Ovary (tissue), 9 donors: ENCODE results near the gene COL15A1. TPM values are rescaled to one million over a fixed set of nuclear protein-coding genes. Genes with fewer than 3 reads are reported as not detected.

Experiments used
- DNase-seq, 5 donors: peaks; one replicate each; pipeline ENCODE4 v3.0.0-alpha.2; 2019 to 2020
- H3K27ac ChIP-seq, 2 donors: fragments of 200-600 bp; one replicate each; pipeline versions ENCODE4 v1.5.1 to v1.8.0; 2019 to 2022
- H3K27me3 ChIP-seq: fragments of 200-600 bp; one replicate; pipeline ENCODE4 v1.8.0; 2022
- H3K36me3 ChIP-seq: fragments of 200-600 bp; sonication (generic); one replicate; pipeline ENCODE4 v1.5.1; 2019
- H3K4me1 ChIP-seq: one replicate; pipeline ENCODE4 v1.8.1; 2013; ENCODE audit warnings: mild to moderate bottlenecking, moderate library complexity; ENCODE audit not compliant: insufficient read depth
- H3K4me3 ChIP-seq: fragments of 200-600 bp; sonication (generic); one replicate; pipeline ENCODE4 v1.5.1; 2017
- H3K9me3 ChIP-seq, 2 donors: fragments of 200-600 bp in 1 of 2; sonication (generic) in 1 of 2; one replicate each; pipeline versions ENCODE4 v1.5.1 to v1.8.1; 2013 to 2019; ENCODE audit warnings: mild to moderate bottlenecking in 1 of 2, moderate library complexity in 1 of 2
- EP300 ChIP-seq: sonication (generic); formaldehyde crosslinking; IDR thresholded peaks from one replicate; pipeline ENCODE4 v1.6.1; 2017; ENCODE audit warnings: antibody characterized with exemption
- POLR2A ChIP-seq: fragments of 450-650 bp; IDR thresholded peaks from one replicate; pipeline ENCODE4 v1.6.1; 2017; ENCODE audit warnings: antibody characterized with exemption, mild to moderate bottlenecking, moderate library complexity
- WGBS, 3 donors: extraction: QIAGEN DNeasy Blood & Tissue Kit in 1 of 3; methylation state at CpG; one replicate each; pipeline versions ENCODE4 v1.1.5 to v1.1.7; 2013 to 2017; 5-methylcytosine and 5-hydroxymethylcytosine counted together
- intact Hi-C, 4 donors: fragments of 100-400 bp; cut with DNase I; formaldehyde crosslinking; loops; one replicate each; pipeline versions ENCODE4 v1.11.0 to v1.15.1; 2022 to 2023
- polyA plus RNA-seq, 2 donors: library from polyadenylated mRNA; stranded (reverse); fragments of 200-250 nt in 1 of 2; fragments of 350-450 nt in 1 of 2; fragmentation: Illumina TruSeq in 1 of 2; extraction: RNeasy Lipid Tissue Mini Kit (QIAGEN cat#74804) in 1 of 2; gene quantifications; one replicate each; pipeline ENCODE4 v1.2.3, GENCODE V29; 2013 to 2014
- total RNA-seq, 7 donors: library from RNA; depleted of rRNA in 2 of 7; stranded (reverse); fragments of >200 nt in 2 of 7; fragmentation: NEBNext Ultra II Directional in 3 of 7; extraction: Animal tissue kit (Norgen Biotek cat#: 25700) in 3 of 7; gene quantifications; one replicate each; pipeline versions ENCODE4 v1.1.0 to v1.2.4, GENCODE V29; 2016 to 2023
- TF ChIP-seq, protein P1 (sequence below), 3 donors: fragments of 450-650 bp in 2 of 3; fragments of 200-600 bp in 1 of 3; IDR thresholded peaks; one replicate each; pipeline versions ENCODE4 v1.5.1 to v1.8.0; 2016 to 2022; ENCODE audit warnings: antibody characterized with exemption in 3 of 3, mild to moderate bottlenecking in 1 of 3
- donor health status: DM: no; HTN: no; CAD: no; lungs with moderate emphysema.
- donor health status: DM: no; HTN: no; CAD: no.
- donor health status: Bipolar disorder and iron deficiency.
- donor health status: DM: yes; HTN: yes; CAD: no.
- donor health status: DM: no; HTN: no; CAD: no.
- donor health status: DM: yes; HTN: yes; CAD: no.

Gene COL15A1
- total and polyA plus RNA-seq, 9 donors, result 12.8 to 195 (median 48.6) TPM

GRCh38 chr9:98970532-98971041, 26.9 kb downstream of the COL15A1 start:
- intact Hi-C loops, result loop anchor here in 3 of 4 donors (5.0 to 10.0 kb wide), 3 partner anchors 46 to 108 kb away; no protein-coding TSS in a partner anchor
- Histone ChIP-seq H3K4me3 (no peak overlapping the region), H3K27me3 (no peaks in the 10 kb centered on the region), H3K27ac (no peak overlapping the region), H3K4me1 (peaks cover 3% of the 10 kb centered on the region), H3K9me3 (no peaks in the 10 kb centered on the region), H3K36me3 (no peaks in the 10 kb centered on the region)
- WGBS, 3 donors, result 92 to 96% (median 96%) methylated on average over 7 of the region's 7 CpGs
- DNase-seq, result no peak
- TF ChIP-seq POLR2A (no peak), EP300 (no peak)

- no peak overlapping the region for H3K4me3 ChIP-seq
- TF ChIP-seq EP300 (no peak), POLR2A (no peak)
- TF ChIP-seq, protein P1, sequence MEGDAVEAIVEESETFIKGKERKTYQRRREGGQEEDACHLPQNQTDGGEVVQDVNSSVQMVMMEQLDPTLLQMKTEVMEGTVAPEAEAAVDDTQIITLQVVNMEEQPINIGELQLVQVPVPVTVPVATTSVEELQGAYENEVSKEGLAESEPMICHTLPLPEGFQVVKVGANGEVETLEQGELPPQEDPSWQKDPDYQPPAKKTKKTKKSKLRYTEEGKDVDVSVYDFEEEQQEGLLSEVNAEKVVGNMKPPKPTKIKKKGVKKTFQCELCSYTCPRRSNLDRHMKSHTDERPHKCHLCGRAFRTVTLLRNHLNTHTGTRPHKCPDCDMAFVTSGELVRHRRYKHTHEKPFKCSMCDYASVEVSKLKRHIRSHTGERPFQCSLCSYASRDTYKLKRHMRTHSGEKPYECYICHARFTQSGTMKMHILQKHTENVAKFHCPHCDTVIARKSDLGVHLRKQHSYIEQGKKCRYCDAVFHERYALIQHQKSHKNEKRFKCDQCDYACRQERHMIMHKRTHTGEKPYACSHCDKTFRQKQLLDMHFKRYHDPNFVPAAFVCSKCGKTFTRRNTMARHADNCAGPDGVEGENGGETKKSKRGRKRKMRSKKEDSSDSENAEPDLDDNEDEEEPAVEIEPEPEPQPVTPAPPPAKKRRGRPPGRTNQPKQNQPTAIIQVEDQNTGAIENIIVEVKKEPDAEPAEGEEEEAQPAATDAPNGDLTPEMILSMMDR (IDR thresholded peaks at IDR 0.05), result no peak
- H3K9me3 ChIP-seq, result no peaks in the 10 kb centered on the region
- intact Hi-C loops, result loop anchor here in 3 of 4 donors (5.0 to 10.0 kb wide), 3 partner anchors 47 to 109 kb away; no protein-coding TSS in a partner anchor
- no peaks in the 10 kb centered on the region for H3K27me3 ChIP-seq
- no peak overlapping the region for H3K27ac ChIP-seq
- WGBS, 3 donors, result 79 to 83% (median 79%) methylated on average over 20 of the region's 20 CpGs
- DNase-seq, result peak in 1 of 5 donors; percentile 40
- H3K4me1 ChIP-seq, result peaks cover 3% of the 10 kb centered on the region
- H3K36me3 ChIP-seq, result no peaks in the 10 kb centered on the region
Measured at GRCh38 chr9:98971168-98971914, 27.6 kb downstream of the COL15A1 start.

- no peak for DNase-seq
- H3K27me3 ChIP-seq, result no peaks in the 10 kb centered on the region
- TF ChIP-seq, protein P1 (IDR thresholded peaks at IDR 0.05), result no peak
- no peak for TF ChIP-seq EP300
- no peak for TF ChIP-seq POLR2A
- no peaks in the 10 kb centered on the region for H3K36me3 ChIP-seq
- H3K4me3 ChIP-seq, result no peak overlapping the region
- intact Hi-C loops, result loop anchor here in 3 of 4 donors (5.0 to 10.0 kb wide), 3 partner anchors 47 to 110 kb away; no protein-coding TSS in a partner anchor
- no peak overlapping the region for H3K27ac ChIP-seq
- peaks cover 3% of the 10 kb centered on the region for H3K4me1 ChIP-seq
- WGBS, 3 donors, result 94 to 95% (median 94%) methylated on average over 6 of the region's 6 CpGs
- no peaks in the 10 kb centered on the region for H3K9me3 ChIP-seq
Measured at GRCh38 chr9:98971915-98972223, 28.2 kb downstream of the COL15A1 start.

DNA sequence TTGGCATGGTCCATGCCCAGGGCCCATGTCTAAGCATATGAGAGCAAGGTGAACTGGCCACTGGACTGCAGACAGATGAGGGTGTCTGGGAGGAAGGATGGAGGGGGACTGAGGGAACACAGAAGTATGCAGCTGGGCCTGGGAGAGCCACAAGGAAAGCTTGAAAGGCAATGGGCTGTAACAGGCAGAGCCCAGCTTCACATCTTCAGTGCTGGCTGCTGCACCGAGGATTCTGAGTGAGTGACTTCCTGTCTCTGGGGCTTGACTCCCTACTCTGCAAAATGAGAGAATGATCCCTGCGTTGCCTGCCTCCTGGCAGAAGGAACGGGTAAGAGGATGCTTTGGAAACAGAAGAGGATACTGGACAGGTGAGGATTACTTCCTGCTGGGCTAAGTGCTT, 29.0 kb downstream of the COL15A1 start:
- peak in 1 of 5 donors; percentile 11 for DNase-seq
- Histone ChIP-seq H3K27ac (no peak overlapping the region), H3K36me3 (no peaks in the 10 kb centered on the region), H3K4me1 (peaks cover 6% of the 10 kb centered on the region), H3K9me3 (no peaks in the 10 kb centered on the region), H3K4me3 (no peak overlapping the region), H3K27me3 (no peaks in the 10 kb centered on the region)
- 68 to 88% (median 78%) methylated on average over 3 of the region's 3 CpGs for WGBS, 3 donors
- intact Hi-C loops, result loop anchor here in 3 of 4 donors (5.0 to 10.0 kb wide), 3 partner anchors 48 to 110 kb away; no protein-coding TSS in a partner anchor
- TF ChIP-seq EP300 (no peak), POLR2A (no peak)
- TF ChIP-seq, protein P1 (IDR thresholded peaks at IDR 0.05), result no peak

GRCh38 chr9:98973171-98973570, 29.5 kb downstream of the COL15A1 start:
- intact Hi-C loops, result loop anchor here in 3 of 4 donors (5.0 to 10.0 kb wide), 3 partner anchors 48 to 111 kb away; no protein-coding TSS in a partner anchor

More at GRCh38 chr9:98973171-98973570, 29.5 kb downstream of the COL15A1 start:
- DNase-seq, result no peak
- Histone ChIP-seq H3K36me3 (no peaks in the 10 kb centered on the region), H3K27me3 (no peaks in the 10 kb centered on the region), H3K9me3 (no peaks in the 10 kb centered on the region), H3K4me1 (peaks cover 6% of the 10 kb centered on the region), H3K27ac (no peak overlapping the region), H3K4me3 (no peak overlapping the region)
- 75 to 86% (median 83%) methylated on average over 9 of the region's 9 CpGs for WGBS, 3 donors
- TF ChIP-seq POLR2A (no peak), EP300 (no peak)
- TF ChIP-seq, protein P1 (IDR thresholded peaks at IDR 0.05), result no peak
